GM21786 (cell line): ENCODE results near the gene SSTR3.
"Not testable (repeated sequence)": the region's sequence is repeated elsewhere in the genome, so short reads cannot be mapped to it uniquely, and the experiment has no call there.

Source experiments
- ATAC-seq: cut with Tn5 transposase; IDR thresholded peaks from one replicate; pipeline ENCODE4 v1.9.1; 2021; ENCODE audit not compliant: unreplicated experiment

The SSTR3 gene

DNA sequence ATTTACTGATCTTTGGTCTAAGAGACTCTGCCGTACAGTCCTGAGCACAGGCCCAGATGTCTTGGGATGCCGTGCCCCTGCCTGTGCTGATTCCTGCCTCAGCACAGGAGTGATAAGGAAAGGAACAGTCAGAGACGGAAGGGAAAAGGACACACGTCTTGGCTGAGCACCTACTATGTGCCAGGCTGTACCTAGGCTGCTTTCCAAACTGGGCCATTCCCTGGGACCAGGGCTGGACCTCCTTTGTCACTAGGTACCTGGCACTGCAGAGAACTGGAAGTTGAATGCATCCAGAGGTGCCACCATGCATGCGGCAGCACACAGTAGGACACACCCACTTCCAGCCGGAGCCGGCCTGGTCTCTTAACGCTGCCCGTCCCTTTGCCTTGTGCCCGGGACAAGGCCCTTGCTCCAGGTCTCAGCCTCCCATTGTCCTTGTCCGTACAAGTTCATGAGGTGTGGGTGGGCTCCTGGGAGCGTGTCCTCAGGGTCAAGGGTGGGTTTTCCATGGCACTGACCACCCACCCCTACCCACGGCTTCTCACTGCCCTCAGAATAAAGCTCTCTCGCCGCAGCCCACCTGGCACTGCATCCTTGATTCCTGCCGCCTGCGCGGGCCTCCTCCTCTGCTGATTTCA, 1.1 kb upstream of the SSTR3 start:
- ATAC-seq, result no peak

DNA sequence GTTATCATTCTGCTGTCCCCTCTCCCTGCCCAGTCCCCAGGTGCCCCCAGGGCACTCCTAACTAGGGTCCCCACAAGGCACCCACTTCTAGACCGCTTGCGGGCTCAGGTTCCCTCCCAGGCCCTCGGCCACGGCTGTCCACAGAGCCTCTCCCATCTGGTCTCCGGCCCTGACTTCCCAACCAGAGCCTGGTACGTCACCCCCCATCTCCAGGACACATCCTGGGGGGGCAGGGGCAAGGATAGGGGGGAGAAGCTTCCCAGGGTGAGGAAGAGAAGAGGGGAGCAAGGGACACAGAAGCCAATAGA, 457 bp downstream of the SSTR3 start:
- ATAC-seq, result no peak

GRCh38 chr22:37211075-37211865, 1.0 kb downstream of the SSTR3 start:
- no peak for ATAC-seq

DNA sequence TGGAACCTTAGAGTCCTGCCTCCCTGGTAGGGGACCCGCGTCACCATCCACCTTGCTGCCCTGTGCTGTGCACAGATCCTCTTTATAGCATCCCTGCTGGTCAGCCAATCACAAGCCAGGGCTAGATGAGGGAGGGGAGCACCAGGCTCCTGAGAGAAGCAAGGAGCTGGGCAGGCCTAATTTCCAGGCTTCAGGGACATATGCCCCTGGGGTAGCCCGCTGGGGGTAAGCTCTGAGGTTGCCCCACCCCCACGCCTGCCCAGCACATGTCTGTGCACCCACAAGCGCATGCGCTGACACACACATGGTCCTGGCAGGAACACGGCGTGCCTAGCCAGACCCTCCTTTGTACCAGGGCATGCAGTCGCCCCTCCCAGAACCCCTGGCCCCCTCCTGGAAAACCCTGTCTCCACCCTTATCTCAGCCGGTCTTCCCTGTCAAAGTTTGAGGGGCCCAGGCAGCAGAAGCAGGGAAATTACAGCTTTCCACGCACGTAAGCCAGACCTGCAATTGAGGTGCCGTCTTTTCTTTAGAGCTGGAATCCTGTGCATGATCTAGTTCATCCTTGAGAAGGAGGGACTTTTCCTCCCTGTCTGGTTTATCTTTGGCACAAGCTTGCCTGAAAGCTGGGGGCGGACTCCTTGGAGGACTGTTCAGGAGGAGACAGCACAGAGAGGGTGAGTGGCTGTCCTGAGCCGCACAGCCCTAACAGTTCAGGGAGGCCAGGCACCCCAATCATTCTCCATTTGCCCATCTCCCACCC, 2.1 kb downstream of the SSTR3 start:
- ATAC-seq, result no peak

DNA sequence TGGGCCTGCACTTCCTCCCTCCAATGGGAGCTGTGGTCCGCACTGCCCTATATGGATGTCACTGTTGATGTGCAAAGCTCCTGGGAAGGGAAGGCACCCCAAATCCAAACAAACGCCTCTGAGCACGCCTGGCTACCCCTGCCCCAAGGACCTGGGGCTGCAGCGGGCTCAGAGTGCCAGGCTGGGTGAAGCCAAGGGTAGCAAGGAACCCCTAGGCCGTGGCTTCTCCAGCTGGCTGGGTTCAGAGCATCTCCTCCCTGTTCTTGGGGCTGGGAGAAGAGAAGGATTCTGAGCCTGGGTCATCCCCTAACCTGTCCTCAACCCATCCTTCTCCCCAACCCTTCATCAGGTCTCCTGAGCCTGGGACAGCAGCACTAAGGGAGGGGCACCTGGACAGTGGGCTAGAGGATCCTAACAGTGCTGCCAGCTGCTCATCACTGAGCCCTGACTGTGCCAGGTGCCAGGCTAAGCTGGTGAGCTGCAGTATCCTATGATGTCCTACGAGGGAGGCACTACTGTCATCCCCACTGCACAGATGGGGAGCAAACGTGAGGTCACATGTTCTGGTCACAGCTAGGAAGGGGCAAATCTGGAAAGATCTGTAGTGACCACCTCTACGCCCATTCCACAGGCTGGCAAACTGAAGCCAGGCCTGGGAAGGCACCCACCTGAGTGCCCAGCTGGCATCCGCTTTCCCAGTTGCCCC, 3.0 kb downstream of the SSTR3 start:
- no peak for ATAC-seq

DNA sequence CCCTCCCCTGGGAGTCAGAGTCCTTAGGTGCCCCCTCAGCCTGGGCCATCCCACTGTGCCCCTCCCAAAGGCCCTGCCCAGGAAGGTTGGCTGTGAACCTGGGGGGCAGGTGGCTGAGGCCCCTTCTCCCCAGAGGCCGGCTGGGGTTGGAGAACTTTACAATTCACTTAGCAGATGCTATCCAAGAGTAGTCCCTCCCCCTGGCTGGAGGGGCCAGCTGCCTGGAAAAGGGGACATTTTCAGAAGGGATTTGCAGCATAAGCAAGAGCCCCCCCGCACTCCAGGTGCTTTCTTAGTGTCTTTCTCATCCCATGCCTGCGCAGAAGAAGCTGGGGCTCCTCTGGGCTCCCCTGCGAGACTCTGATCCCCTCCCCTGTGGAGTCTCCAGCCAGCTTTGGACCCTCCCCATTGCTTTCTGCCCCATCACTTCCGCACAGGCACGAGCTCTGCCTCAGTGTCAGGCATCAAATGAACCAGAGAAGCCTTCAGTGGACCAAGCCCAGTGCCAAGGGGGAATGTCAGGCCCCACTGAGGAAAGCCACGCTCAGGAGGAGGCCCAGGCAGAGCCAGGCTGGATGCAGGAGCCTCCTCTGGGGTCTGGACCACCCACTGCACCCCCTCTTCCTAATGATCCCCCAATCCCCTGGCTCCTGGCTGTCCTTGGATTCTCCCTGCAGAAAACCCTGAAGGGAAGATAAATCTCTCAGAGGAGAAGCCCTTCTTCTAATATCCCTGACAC, 3.7 kb downstream of the SSTR3 start:
- no peak for ATAC-seq

- ATAC-seq, result no peak
Measured at GRCh38 chr22:37207981-37208380, 4.3 kb downstream of the SSTR3 start.

DNA sequence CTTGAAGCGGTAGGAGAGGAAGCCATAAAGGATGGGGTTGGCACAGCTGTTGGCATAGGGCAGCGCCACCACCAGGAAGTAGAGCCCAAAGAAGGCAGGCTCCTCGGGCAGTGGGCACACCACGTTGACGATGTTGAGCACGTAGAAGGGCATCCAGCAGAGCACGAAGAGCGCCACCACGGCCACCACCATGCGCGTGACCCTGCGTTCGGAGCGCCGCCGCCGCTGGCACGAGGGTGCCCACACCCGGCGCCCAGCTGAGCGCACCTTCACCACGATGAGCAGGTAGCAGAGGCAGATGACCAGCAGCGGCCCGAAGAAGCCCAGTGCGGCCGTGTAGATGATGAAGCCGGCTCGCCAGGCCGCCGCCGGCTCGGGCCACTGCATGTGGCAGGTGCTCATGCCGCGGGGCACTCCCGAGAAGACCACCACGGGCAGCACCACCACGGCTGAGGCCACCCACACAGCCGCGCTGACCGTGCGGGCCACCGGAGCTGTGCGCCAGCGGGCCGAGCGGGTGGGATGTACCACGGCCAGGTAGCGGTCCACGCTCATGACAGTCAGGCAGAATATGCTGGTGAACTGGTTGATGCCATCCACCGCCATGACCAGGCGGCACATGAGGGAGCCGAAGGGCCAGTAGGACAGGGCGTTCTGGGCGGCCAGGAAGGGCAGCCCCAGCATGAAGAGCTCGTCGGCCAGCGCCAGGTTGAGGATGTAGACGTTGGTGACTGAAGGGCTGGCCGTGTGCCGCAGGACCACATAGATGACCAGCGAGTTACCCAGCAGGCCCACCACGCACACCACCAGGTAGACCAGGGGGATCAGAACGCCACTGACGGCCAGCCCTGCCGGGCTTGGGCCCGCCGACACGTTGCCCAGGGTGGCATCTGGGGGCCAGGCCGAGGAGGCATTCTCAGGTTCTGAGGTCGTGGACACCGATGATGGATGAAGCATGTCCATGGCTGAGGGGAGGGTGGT, 5.1 kb downstream of the SSTR3 start:
- no peak for ATAC-seq

GRCh38 chr22:37206118-37206840, 6.0 kb downstream of the SSTR3 start:
- no peak for ATAC-seq

- no peak for ATAC-seq
Measured at GRCh38 chr22:37205046-37205445, 7.2 kb downstream of the SSTR3 start.

DNA sequence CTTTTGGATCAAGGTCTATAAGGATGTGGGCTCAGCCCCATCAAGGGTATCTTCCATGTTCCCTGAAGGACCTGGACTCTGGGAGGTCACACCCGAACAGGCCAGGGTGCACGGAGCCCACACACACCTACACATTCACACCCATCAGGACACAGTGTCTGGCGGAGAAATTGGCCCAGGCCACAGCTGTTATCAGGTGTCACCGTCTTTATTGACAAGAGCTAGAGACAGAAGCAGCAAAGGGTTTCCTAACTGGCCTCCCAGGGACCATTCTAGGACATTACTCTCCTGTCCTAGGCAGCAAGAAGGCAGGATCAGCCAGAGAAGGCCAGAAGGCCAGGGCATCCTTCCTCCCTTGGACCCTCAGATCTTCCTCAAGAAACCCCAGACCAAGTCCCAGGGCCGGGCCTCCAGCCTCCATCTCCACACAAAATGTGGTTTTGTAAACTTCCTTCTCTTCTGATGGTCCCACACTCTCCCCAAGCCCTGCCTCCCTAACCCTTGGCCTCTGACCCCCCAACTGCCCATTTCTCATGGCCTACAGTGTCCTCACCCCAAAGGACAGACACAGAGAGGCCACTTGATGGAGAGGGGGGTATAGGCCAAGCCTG, 8.1 kb downstream of the SSTR3 start:
- ATAC-seq, result no peak

DNA sequence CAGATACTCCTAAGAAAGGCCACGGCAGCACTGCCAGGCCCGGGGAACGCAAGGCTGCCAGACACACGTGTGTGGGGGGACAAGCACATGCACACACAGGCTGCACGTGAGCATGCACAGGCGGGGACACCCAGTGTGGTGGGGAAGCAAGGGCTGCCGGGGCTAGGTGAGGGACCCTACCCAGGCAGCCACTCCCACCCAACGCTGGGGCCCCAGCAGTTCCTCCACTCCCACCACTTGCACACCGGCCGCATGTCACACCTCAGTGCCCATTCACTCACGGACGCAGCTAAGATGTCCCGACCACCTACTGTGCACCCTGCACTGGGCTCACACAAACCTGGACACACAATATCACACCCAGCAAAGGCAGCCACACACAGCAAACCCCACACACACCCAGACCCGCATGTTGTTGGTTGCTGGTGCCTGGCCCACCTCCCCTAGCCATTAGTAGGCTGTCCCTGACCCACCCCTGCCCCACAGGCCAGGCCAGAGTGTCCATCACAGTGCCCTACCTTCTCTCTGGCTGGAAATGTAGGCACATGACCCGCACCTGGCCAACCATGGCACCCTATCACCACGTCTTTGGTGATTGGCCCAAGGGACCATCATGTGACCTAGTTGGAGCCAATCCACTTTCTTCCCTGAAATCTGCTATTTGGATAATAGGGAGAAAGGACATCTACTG, 8.8 kb downstream of the SSTR3 start:
- no peak for ATAC-seq

- ATAC-seq, result no peak
Measured at GRCh38 chr22:37202716-37203115, 9.6 kb downstream of the SSTR3 start.

DNA sequence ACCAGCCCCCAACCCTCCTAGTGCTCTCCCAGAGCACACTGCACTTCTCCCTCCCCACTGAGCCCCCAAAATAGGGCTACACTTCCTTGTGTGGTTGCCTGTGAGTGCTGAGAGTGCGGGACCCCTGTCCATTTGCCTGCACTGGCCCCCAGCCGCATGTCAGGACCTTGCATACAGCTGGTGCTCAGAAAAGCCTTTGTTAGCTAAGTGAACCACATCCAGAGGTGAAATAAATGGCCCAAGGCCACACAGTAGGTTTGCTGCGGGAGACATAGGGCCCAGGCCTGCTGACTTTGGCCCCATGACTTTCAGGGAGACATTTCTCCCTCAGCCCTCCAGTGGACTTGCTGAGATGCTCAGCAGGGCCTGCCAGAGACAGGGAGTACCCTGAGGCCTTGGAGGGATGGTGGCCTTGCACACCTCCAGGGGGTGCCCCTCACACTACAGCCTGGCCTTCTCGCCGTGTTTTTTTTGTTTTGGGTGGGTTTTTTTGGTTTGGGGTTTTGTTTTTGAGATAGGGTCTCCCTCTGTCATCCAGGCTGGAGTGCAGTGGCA, 10.2 kb downstream of the SSTR3 start:
- ATAC-seq, result no peak

- not testable (repeated sequence) for ATAC-seq
Measured at GRCh38 chr22:37201443-37201820, 10.8 kb downstream of the SSTR3 start.

DNA sequence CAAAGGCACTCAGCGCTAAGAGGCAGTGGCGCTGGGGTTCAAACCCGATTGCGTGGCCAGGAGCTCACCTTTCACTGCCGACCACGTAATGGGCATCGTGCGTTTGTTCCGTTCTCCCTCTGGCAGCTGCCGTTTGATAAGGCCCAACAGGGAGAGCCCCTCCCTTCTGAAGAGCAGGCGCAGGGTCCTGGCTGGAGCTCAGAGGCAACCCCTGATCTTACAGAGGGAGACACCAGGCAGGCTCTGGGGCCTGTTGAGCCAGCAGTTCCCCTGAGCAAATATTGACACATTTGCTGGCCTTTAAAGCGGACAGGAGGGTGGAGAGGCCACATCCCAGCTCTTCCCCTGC, 12.5 kb downstream of the SSTR3 start:
- no peak for ATAC-seq

DNA sequence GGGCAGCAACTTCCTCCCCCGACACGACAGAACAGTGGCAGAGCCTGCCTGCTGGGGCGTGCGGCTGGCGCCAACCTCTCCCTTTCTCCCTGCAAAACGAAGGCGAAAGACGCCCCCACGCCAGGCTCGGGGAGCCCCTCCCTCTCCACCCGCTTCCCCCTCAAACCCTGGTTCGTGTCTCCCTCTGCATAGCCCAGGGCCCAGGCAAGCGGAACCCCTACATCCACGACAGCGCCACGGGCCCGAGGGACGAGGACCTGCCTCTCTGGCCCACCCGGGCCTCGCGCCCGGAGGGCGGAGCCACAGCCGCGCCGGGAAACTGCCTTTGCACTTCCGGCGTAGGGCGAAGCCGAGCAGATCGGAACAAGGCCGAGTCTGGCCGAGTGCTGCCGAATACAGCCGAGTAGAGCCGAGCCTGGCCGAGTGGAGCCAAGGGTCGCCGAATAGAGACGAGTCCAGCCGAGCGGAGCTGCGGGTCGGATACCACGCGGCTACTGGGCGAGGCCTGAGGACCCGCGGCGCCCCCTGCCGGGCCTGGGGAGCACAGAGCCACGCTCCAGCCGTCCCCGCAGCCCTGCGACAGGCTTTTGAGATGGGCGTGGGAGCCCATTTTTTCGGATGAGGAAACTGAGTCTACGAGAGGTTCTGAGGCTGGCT, 13.0 kb downstream of the SSTR3 start:
- ATAC-seq, result peak; percentile 92
